Mesendoderm (in vitro differentiated cells): ENCODE data around the gene MRPL53.
A peak's percentile ranks its signal among the peaks of the same experiment; 100 is the strongest.

Source experiments
- DNase-seq: peaks from one replicate; pipeline ENCODE4 v3.0.0; 2013
- H2AK5ac ChIP-seq: 2 replicates; pipeline ENCODE4 v1.6.1; 2013; ENCODE audit warnings: low read length, inconsistent platforms
- H2BK120ac ChIP-seq: 2 replicates; pipeline ENCODE4 v1.6.1; 2013; ENCODE audit warnings: low read depth, mild to moderate bottlenecking, low read length, moderate library complexity, mixed read lengths
- H2BK15ac ChIP-seq: replicated peaks from 2 replicates; pipeline ENCODE4 v1.6.1; 2013; ENCODE audit warnings: low read depth, mild to moderate bottlenecking, moderate library complexity
- H2BK5ac ChIP-seq: 2 replicates; pipeline ENCODE4 v1.6.1; 2013; ENCODE audit warnings: low read length, inconsistent platforms
- H3K18ac ChIP-seq: 2 replicates; pipeline ENCODE4 v1.6.1; 2013; ENCODE audit warnings: mild to moderate bottlenecking, low read length, mixed read lengths
- H3K23ac ChIP-seq: one replicate; pipeline ENCODE4 v1.6.1; 2013; ENCODE audit warnings: low read length
- H3K27ac ChIP-seq: 2 replicates; pipeline ENCODE4 v1.5.1; 2013; ENCODE audit warnings: low read depth, mild to moderate bottlenecking, inconsistent platforms, low read length, moderate library complexity
- H3K27me3 ChIP-seq: 2 replicates; pipeline ENCODE4 v1.6.1; 2013; ENCODE audit warnings: low read length, control low read depth, mild to moderate bottlenecking, inconsistent platforms; ENCODE audit not compliant: insufficient read depth, poor library complexity
- H3K36me3 ChIP-seq: 2 replicates; pipeline ENCODE4 v1.6.1; 2013; ENCODE audit warnings: low read length, inconsistent platforms; ENCODE audit not compliant: control insufficient read depth, insufficient read depth
- H3K4ac ChIP-seq: one replicate; pipeline ENCODE4 v1.6.1; 2013; ENCODE audit warnings: low read depth, mild to moderate bottlenecking, low read length, moderate library complexity
- H3K4me1 ChIP-seq: 2 replicates; pipeline ENCODE4 v1.6.1; 2013; ENCODE audit warnings: low read depth, low read length, inconsistent platforms; ENCODE audit not compliant: control insufficient read depth
- H3K4me2 ChIP-seq: 2 replicates; pipeline ENCODE4 v1.6.1; 2013; ENCODE audit warnings: low read length
- H3K4me3 ChIP-seq: 2 replicates; pipeline ENCODE4 v1.5.1; 2013; ENCODE audit warnings: mild to moderate bottlenecking, low read length
- H3K56ac ChIP-seq: one replicate; pipeline ENCODE4 v1.6.1; 2013; ENCODE audit warnings: low read length
- H3K79me1 ChIP-seq: 2 replicates; pipeline ENCODE4 v1.6.1; 2013; ENCODE audit warnings: low read length, inconsistent platforms
- H3K79me2 ChIP-seq: 2 replicates; pipeline ENCODE4 v1.6.1; 2013; ENCODE audit warnings: mild to moderate bottlenecking, low read length; ENCODE audit not compliant: control insufficient read depth, insufficient read depth
- H3K9ac ChIP-seq: 2 replicates; pipeline ENCODE4 v1.6.1; 2013; ENCODE audit warnings: low read length, inconsistent platforms
- H4K5ac ChIP-seq: one replicate; pipeline ENCODE4 v1.6.1; 2013; ENCODE audit warnings: low read length
- H4K8ac ChIP-seq: one replicate; pipeline ENCODE4 v1.6.1; 2013; ENCODE audit warnings: low read depth, mild to moderate bottlenecking, control low read depth, low read length, moderate library complexity
- WGBS: extraction: QIAGEN DNeasy Blood & Tissue Kit; methylation state at CpG from one replicate; pipeline ENCODE4 v1.1.7; 2013; ENCODE audit warnings: low lambda C conversion rate, missing lambda C conversion rate; ENCODE audit not compliant: insufficient coverage; ENCODE audit errors: extremely low coverage; 5-methylcytosine and 5-hydroxymethylcytosine counted together

The MRPL53 gene

DNA sequence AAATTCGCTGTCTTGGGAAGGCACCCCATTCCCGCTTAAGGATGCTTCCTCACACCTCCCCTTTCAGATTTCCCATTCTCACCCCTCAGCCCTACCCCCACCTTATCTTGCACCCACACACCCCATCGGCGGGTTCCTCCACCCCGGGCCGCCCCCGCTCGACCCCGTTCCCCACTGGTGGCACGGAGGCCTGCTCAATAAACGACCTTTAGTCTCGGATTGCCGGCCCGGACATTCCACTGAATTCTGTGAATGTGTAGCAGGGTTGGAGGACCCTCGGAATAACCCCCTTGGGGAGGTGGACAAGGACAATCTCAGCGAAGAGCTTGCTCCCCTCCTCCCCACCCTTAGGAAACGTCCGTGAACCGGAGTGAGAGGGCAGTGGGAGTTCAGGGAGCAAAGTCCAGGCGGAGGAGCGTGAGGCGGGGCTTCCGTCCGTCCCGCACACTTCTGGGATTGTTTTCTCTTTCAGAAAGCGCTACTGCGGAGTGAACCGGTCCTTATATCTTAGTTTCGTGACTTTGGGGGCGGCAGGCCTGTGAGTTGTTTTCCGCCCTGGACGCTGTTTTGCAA is 29.8 kb upstream of the MRPL53 start:
- no peak overlapping the region for H3K18ac ChIP-seq
- no CpG with 5 or more reads among the region's 32 CpGs for WGBS
- no peak overlapping the region for H2BK120ac ChIP-seq
- peak overlapping the region; percentile 48 for H3K23ac ChIP-seq
- no peak overlapping the region for H4K8ac ChIP-seq
- H3K27me3 ChIP-seq: peaks cover 70% of the 10 kb centered on the region
- DNase-seq: no peak
- H4K5ac ChIP-seq: no peak overlapping the region
- H3K4ac ChIP-seq: no peak overlapping the region
- no peak overlapping the region for H2AK5ac ChIP-seq
- H3K4me2 ChIP-seq: peak overlapping the region; percentile 20
- peak overlapping the region; percentile 46 for H3K9ac ChIP-seq
- H3K79me1 ChIP-seq: no peaks in the 10 kb centered on the region
- H3K4me3 ChIP-seq: peak overlapping the region; percentile 18
- peaks cover 7% of the 10 kb centered on the region for H3K4me1 ChIP-seq
- H3K79me2 ChIP-seq: no peaks in the 10 kb centered on the region
- peak overlapping the region; percentile 81 for H3K56ac ChIP-seq
- H2BK5ac ChIP-seq: no peak overlapping the region
- no peaks in the 10 kb centered on the region for H3K36me3 ChIP-seq
- no peak overlapping the region for H3K27ac ChIP-seq
- H2BK15ac ChIP-seq: no peak overlapping the region

DNA sequence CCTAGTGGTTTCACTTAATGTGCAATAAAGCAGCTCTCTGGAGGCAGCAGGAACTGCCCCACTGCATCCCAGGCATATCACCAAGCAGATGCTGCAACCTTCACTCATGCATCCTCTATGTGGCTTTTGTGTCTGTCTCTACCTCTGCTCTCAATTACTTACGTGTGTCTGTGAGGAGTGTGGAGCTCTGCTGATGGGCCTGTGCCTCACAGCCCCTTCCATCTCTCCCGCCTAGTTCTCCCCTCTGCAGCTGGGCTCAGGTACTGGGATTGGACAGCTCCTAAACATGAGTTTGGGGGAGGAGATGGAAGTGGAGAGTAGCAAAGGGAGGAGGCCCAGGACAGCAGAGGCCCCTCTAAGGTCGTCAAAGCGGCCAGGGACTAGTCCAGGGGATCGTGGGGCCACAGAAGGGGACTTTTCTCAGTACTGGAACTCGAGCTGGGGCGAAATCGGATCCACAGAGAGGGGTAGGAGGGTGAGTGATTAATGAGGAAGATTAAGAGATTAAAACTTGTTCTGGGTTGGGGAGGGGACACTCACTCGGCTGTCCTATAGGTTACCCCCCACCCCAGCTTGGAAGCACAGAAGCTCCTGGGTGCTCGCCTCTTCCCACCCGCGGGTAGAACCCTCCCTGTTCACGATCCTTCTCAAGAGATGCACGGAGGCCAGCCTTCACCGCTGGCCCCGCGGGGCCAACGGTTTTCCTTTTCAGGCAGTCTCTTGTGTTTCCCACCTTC is 29.0 kb upstream of the MRPL53 start:
- Histone ChIP-seq H3K9ac (no peak overlapping the region), H3K4ac (no peak overlapping the region), H3K18ac (no peak overlapping the region), H2AK5ac (no peak overlapping the region), H3K56ac (no peak overlapping the region), H3K4me1 (peaks cover 3% of the 10 kb centered on the region), H3K27me3 (peaks cover 77% of the 10 kb centered on the region), H3K79me1 (no peaks in the 10 kb centered on the region), H4K8ac (no peak overlapping the region), H3K4me3 (no peak overlapping the region), H3K23ac (no peak overlapping the region), H2BK15ac (no peak overlapping the region), H2BK120ac (no peak overlapping the region), H3K79me2 (no peaks in the 10 kb centered on the region), H4K5ac (no peak overlapping the region), H3K36me3 (no peaks in the 10 kb centered on the region), H3K4me2 (no peak overlapping the region), H2BK5ac (no peak overlapping the region), H3K27ac (no peak overlapping the region)
- peak; percentile 57 for DNase-seq
- no CpG with 5 or more reads among the region's 18 CpGs for WGBS

DNA sequence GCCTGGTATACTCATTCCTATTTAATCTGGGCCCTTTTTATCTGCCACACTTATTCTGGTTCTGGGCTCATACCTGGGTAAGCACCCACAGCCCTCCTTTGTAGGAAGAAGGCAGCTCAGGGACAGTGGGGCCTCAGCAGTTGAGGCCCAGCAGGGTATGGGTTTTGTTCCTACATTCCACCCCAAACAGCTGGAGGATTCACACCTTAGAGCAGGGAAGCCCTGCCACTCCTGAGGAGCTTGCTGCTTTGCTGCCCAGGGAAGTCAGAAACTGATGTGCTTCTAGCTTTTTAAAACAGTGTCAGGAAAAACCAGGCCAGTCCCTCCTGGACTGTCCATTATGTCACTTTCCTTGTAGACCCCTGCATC is 28.1 kb upstream of the MRPL53 start:
- Histone ChIP-seq H3K4ac (no peak overlapping the region), H3K27me3 (peaks cover 79% of the 10 kb centered on the region), H2AK5ac (no peak overlapping the region), H3K4me1 (peaks cover 3% of the 10 kb centered on the region), H3K56ac (no peak overlapping the region), H4K8ac (no peak overlapping the region), H3K79me1 (no peaks in the 10 kb centered on the region), H2BK15ac (no peak overlapping the region), H3K79me2 (no peaks in the 10 kb centered on the region), H3K27ac (no peak overlapping the region), H4K5ac (no peak overlapping the region), H3K18ac (no peak overlapping the region), H2BK120ac (no peak overlapping the region), H2BK5ac (no peak overlapping the region), H3K4me3 (no peak overlapping the region), H3K36me3 (no peaks in the 10 kb centered on the region), H3K23ac (no peak overlapping the region), H3K4me2 (no peak overlapping the region), H3K9ac (no peak overlapping the region)
- DNase-seq: peak; percentile 36

DNA sequence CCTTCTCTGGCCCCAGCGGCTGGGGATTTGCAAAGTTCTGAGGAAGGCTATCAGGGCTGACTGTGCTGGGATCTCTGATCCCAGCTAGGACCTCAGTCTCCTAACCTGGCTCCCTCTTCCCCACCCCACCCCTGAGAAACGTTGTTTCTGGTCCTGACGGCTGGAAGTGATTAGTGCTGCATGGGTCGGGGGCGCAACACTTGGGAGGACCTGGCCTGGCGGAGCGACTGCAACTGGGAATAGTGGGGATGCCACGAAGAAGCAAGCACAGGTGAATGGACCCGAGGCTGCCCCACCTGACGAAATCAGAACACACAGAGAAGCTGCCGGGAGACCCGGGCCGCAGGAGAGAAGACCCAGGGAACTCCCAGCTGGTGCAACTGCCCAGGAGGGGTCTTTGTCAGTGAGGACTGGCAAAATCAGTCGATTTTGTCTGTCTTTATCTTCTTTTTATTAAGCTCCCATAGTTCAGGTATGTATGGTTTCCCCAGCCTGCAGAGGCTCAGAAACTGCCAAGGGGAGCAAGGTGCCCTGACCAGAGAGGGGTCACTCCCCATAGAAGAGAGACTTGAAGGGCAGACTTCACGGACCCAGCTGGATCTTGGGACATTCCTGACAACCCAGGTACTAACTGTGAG is 27.6 kb upstream of the MRPL53 start:
- no peak for DNase-seq
- H3K4me2 ChIP-seq: no peak overlapping the region
- no peak overlapping the region for H2AK5ac ChIP-seq
- no peak overlapping the region for H4K8ac ChIP-seq
- no peak overlapping the region for H3K27ac ChIP-seq
- no peak overlapping the region for H3K56ac ChIP-seq
- H3K4ac ChIP-seq: no peak overlapping the region
- no peak overlapping the region for H3K9ac ChIP-seq
- H3K23ac ChIP-seq: peak overlapping the region; percentile 52
- H4K5ac ChIP-seq: no peak overlapping the region
- no peaks in the 10 kb centered on the region for H3K79me1 ChIP-seq
- H3K27me3 ChIP-seq: peaks cover 79% of the 10 kb centered on the region
- H3K18ac ChIP-seq: no peak overlapping the region
- no peak overlapping the region for H2BK15ac ChIP-seq
- H2BK5ac ChIP-seq: no peak overlapping the region
- H3K4me3 ChIP-seq: no peak overlapping the region
- H3K79me2 ChIP-seq: no peaks in the 10 kb centered on the region
- WGBS: no CpG with 5 or more reads among the region's 15 CpGs
- H3K4me1 ChIP-seq: peaks cover 3% of the 10 kb centered on the region
- no peak overlapping the region for H2BK120ac ChIP-seq
- H3K36me3 ChIP-seq: no peaks in the 10 kb centered on the region

DNA sequence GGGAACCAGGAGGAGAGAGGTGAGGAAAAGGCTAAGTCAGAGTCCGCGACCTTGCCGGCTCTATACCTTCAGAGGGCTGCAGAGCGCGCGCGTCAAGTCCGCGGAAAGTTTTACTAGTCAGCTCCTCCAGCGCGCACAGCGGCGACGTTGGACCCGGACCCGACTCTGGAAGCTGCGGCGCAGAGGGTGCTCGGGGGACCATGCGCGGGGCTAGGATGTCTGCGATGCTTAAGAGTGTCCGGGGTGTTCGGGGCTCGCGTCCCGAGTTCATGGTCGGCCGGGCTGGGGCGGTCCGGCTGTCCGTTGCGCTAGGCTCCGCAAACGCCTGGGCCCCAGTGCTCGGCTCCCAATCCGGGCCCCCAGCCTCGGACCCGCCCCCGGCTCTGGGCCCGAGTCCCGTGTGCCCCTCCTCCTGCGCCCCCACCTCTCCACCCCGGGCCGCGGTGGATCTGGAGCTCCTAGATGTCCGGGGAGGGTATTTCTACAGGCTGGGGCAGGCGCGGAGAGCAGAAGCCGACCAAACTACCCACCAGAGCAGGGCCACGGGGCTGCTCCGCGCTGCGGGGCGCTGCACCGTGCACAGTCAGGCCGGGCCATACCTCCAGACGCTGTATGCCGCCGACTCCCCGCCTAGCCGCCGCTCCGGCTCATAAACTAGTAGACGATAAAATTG is 26.9 kb upstream of the MRPL53 start, which contains the start of gene LBX2:
LBX2 (minus strand) TSS at position 337 of the 673 bp plus-strand sequence; CDS start at position 271, 66 bp downstream.
- no peak within 1 kb of the TSS for H3K4me3 ChIP-seq
- H3K9ac ChIP-seq: peak within 1 kb of the TSS; percentile 28
- H2BK15ac ChIP-seq: no peak within 1 kb of the TSS
- no peak within 1 kb of the TSS for H3K4ac ChIP-seq
- no peaks in the 10 kb centered on the region for H3K36me3 ChIP-seq
- no peaks in the 10 kb centered on the region for H3K79me2 ChIP-seq
- WGBS: no CpG with 5 or more reads among the region's 65 CpGs
- peak within 1 kb of the TSS; percentile 74 for H3K4me2 ChIP-seq
- H2BK5ac ChIP-seq: no peak within 1 kb of the TSS
- peaks cover 75% of the 10 kb centered on the region for H3K27me3 ChIP-seq
- H4K5ac ChIP-seq: no peak within 1 kb of the TSS
- no peak within 1 kb of the TSS for H3K18ac ChIP-seq
- H3K23ac ChIP-seq: peak within 1 kb of the TSS; percentile 52
- no peaks in the 10 kb centered on the region for H3K79me1 ChIP-seq
- peaks cover 3% of the 10 kb centered on the region for H3K4me1 ChIP-seq
- H2BK120ac ChIP-seq: no peak within 1 kb of the TSS
- H2AK5ac ChIP-seq: no peak within 1 kb of the TSS
- no peak within 1 kb of the TSS for H3K27ac ChIP-seq
- no peak within 1 kb of the TSS for H4K8ac ChIP-seq
- peak within 1 kb of the TSS; percentile 83 for H3K56ac ChIP-seq
- DNase-seq: no peak
